Activated CD8-positive, alpha-beta memory T cell treated with anti-CD3 and anti-CD28 coated beads, Interleukin-2, amount 50 U/mL, for 24 hours (primary cell): Measurements from ENCODE around the gene MACROH2A1.

Source experiments
- DNase-seq: peaks from one replicate; pipeline ENCODE4 v3.0.0-alpha.2; 2020; ENCODE audit errors: extremely low read depth

MACROH2A1 gene

GRCh38 chr5:135397084-135397483 is 1.9 kb downstream of the MACROH2A1 start:
- no peak for DNase-seq

GRCh38 chr5:135396459-135397055 is 2.5 kb downstream of the MACROH2A1 start:
- no peak for DNase-seq

- no peak for DNase-seq
These were observed 3.2 kb downstream of the MACROH2A1 start for GRCh38 chr5:135395866-135396265.

GRCh38 chr5:135395451-135395850 is 3.6 kb downstream of the MACROH2A1 start:
- DNase-seq = no peak

GRCh38 chr5:135394095-135394494 is 4.9 kb downstream of the MACROH2A1 start:
- DNase-seq = no peak

- no peak for DNase-seq
These were observed 5.3 kb downstream of the MACROH2A1 start for GRCh38 chr5:135393691-135394090.

GRCh38 chr5:135393229-135393628 is 5.8 kb downstream of the MACROH2A1 start:
- DNase-seq = no peak

- no peak for DNase-seq
These were observed 6.8 kb downstream of the MACROH2A1 start for GRCh38 chr5:135392256-135392655.

GRCh38 chr5:135391869-135392255 is 7.2 kb downstream of the MACROH2A1 start:
- no peak for DNase-seq

GRCh38 chr5:135391116-135391868 is 7.7 kb downstream of the MACROH2A1 start:
- no peak for DNase-seq

GRCh38 chr5:135388860-135389435 is 10.1 kb downstream of the MACROH2A1 start:
- DNase-seq = no peak

GRCh38 chr5:135387629-135387960 is 11.4 kb downstream of the MACROH2A1 start:
- DNase-seq = no peak

- DNase-seq = no peak
These were observed 12.0 kb downstream of the MACROH2A1 start for GRCh38 chr5:135386886-135387628.

- no peak for DNase-seq
These were observed 12.9 kb downstream of the MACROH2A1 start for GRCh38 chr5:135386096-135386495.

- DNase-seq = no peak
These were observed 13.5 kb downstream of the MACROH2A1 start for GRCh38 chr5:135385576-135385975.

- DNase-seq = no peak
These were observed 14.1 kb downstream of the MACROH2A1 start for GRCh38 chr5:135384898-135385297.

GRCh38 chr5:135383803-135384495 is 15.1 kb downstream of the MACROH2A1 start:
- DNase-seq = no peak

GRCh38 chr5:135382981-135383380 is 16.1 kb downstream of the MACROH2A1 start:
- no peak for DNase-seq

- DNase-seq = no peak
These were observed 16.8 kb downstream of the MACROH2A1 start for GRCh38 chr5:135382106-135382790.

GRCh38 chr5:135379046-135379654 is 19.9 kb downstream of the MACROH2A1 start:
- DNase-seq = no peak
